Jurkat, Clone E6-1 (cell line): Measurements from ENCODE around the gene ODAPH.
"Not testable (repeated sequence)": the region's sequence is repeated elsewhere in the genome, so short reads cannot be mapped to it uniquely, and the experiment has no call there.

Source experiments
- DNase-seq: peaks from one replicate; pipeline ENCODE4 v3.0.0-alpha.2; 2011; ENCODE audit warnings: low read depth, low spot score
- H3K4me3 ChIP-seq: 2 replicates; pipeline ENCODE4 v1.5.1; 2011; ENCODE audit warnings: mild to moderate bottlenecking, low read length, control low read depth, moderate library complexity

Gene ODAPH

DNA sequence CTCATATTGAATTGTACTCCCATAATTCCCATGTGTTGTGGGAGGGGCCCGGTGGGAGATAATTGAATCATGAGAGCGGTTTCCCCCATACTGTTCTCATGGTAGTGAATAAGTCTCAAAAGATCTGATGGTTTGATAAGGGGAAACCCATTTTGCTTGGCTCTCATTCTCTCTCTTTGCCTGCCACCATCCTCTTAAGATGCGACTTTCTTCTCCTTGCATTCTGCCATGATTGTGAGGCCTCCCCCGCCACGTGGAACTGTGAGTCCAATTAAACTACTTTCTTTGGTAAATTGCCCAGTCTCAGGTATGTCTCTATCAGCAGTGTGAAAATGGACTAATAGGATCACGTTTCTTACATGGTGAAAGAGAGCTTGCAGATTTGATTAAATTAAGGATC is 18.6 kb upstream of the ODAPH start:
- not testable (repeated sequence) for H3K4me3 ChIP-seq, DNase-seq

- no peak overlapping the region for H3K4me3 ChIP-seq
- no peak for DNase-seq
These were observed 13.0 kb upstream of the ODAPH start for GRCh38 chr4:75542824-75543223.

DNA sequence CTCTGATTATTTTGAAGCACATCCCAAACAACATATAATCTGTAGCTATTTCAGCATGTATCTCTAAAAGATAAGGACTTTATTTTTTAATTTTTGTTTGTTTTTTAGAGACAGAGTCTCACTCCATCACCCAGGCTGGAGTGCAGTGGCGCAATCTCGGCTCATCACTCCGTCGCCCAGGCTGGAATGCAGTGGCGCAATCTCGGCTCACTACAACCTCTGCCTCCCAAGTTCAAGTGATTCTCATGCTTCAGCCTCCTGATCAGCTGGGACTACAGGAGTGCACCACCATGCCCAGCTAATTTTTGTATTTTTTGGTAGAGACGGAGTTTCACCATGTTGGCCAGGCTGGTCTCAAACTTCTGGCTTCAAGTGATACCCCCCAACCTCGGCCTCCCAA is 11.6 kb upstream of the ODAPH start:
- H3K4me3 ChIP-seq, DNase-seq: not testable (repeated sequence)

DNA sequence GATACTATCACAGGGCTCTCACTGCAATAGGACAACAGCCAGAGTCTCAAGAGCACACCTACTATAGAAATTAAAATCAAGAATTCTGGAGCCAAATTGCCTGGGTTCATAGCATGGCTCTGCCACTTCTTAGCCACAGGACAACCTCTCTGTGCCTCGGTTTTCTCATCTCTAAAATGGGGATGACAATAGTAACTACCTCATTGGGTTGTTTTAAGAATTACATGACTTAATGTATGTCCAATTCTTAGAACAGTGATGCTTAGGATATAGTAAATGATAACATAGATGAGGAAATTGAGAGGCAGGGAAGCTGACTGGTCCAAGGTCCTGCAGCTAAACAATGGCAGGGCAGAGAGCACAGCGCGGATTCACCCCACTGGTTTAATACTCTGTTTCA is 11.0 kb upstream of the ODAPH start:
- no peak overlapping the region for H3K4me3 ChIP-seq
- no peak for DNase-seq

GRCh38 chr4:75545526-75545925 is 10.3 kb upstream of the ODAPH start:
- DNase-seq: no peak
- no peak overlapping the region for H3K4me3 ChIP-seq

- no peak overlapping the region for H3K4me3 ChIP-seq
- DNase-seq: no peak
These were observed 8.0 kb upstream of the ODAPH start for GRCh38 chr4:75547647-75548387.

- no peak overlapping the region for H3K4me3 ChIP-seq
- no peak for DNase-seq
These were observed 6.8 kb upstream of the ODAPH start for GRCh38 chr4:75549019-75549418.

DNA sequence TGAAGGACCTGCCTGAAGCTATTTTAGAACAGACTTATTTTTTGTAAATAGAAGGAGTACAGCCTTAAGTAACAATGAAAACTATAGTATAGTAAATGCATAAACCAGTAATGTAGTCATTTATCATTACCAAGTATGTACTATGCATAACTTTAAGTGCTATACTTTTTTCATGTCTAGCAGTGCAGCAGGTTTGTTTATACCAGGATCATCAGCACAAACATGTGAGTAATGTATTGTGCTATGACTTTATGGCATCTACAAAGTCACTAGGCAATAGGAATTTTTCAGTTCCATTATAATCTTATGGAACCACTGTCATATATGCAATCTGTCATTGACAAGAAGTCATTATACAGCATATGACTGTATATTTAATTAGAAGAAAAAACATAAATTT is 3.4 kb upstream of the ODAPH start:
- DNase-seq: no peak
- no peak overlapping the region for H3K4me3 ChIP-seq

DNA sequence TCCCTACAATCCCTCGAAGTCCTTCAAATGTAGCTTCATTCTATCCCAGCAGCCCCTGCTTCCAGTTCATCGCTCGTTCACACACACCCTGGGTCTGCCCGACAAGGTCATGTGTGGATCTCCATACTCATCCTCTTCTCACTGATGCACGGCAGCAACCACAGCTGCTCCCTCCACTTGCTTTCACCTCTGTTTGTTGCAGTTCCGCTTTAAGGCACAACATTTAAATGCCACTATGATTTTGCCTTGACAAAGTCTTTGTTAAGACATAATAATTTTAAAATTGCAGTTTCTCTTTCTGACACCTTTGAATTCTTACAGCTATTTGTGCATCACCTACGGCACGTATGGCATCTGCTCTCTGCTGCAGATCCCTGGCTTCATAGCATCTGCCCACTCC is 1.8 kb downstream of the ODAPH start:
- H3K4me3 ChIP-seq: no peak overlapping the region
- no peak for DNase-seq

DNA sequence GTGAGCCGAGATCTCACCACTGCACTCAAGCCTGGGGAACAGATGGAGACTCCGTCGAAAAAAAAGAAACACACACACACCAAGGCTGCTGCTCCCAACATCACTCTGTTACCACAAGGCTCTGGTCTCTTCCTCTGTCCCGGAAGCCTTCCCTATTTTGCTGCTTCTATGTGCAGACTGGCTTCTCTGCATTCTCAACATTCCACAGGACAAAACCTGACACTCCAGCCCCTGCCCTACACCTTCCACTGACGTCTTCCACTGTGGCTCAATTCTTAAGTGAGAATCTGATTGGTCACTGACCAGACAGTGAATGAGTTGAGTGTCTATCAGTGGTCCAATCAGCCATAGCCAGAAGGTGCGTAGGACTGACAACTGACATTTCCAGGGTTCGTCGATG is 5.9 kb downstream of the ODAPH start:
- DNase-seq: no peak

GRCh38 chr4:75564023-75564422 is 8.2 kb downstream of the ODAPH start:
- no peak for DNase-seq
- H3K4me3 ChIP-seq: no peak overlapping the region

More for the DNA sequence above, 5.9 kb downstream of the ODAPH start:
- H3K4me3 ChIP-seq: no peak overlapping the region

DNA sequence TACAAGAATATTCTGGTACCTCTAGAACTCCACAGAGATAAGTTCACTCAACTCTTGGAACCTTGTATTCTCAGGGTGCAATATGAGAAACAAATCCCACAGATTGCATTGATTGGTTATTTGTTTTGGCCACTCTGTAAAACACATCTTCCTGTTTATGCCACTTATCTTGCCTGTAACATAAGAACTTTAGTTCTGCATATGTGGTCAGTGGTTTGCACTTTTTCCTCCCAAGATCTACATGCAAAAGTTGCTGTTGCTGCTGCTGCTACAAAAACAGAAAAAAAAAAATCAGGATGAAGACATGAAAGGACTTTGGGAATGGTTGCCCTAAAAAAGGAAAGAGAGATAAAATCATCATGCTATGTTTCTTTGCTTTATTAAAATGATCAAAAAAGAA is 9.6 kb downstream of the ODAPH start:
- DNase-seq: no peak
- no peak overlapping the region for H3K4me3 ChIP-seq

- H3K4me3 ChIP-seq: no peak overlapping the region
- no peak for DNase-seq
These were observed 11.0 kb downstream of the ODAPH start for GRCh38 chr4:75566911-75567310.

DNA sequence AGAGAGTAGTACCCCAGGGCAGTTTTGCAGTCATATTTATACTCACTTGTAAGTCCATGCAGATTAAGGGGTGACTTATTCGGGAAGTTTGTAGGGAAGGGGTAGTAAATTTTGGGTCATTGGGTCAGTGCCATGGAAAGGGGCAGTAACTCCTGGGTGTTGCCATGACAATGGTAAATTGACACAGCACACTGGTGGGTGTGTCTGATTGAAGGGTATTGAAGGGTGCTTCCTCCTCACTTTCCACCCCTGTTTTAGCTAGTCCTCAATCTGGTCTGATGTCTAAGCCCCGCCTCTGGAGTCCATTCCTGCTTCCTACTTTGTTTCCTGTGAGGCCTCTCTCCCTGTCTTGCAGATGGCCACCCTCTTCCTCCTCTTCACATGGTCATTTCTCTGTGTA is 11.9 kb downstream of the ODAPH start:
- no peak for DNase-seq
- no peak overlapping the region for H3K4me3 ChIP-seq

DNA sequence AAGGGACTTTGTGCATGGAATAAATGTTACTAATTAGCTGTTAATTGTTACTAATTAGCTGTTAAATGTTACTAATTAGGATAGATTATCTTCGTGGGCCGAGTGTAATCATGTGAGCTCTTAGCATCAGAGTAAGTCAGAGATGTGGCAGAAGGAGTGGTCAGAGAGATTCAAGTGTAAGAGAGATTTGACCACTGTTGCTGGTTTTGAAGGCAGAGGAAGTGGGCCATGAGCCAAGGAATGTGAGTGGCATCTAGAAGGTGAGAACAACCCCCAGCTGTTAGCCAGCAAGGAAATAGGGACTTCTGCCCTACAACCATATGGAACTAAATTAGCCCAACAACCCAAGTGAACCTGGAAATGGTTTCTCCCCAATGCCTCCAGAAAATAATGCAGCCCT is 28.2 kb downstream of the ODAPH start:
- no peak for DNase-seq
- no peak overlapping the region for H3K4me3 ChIP-seq

DNA sequence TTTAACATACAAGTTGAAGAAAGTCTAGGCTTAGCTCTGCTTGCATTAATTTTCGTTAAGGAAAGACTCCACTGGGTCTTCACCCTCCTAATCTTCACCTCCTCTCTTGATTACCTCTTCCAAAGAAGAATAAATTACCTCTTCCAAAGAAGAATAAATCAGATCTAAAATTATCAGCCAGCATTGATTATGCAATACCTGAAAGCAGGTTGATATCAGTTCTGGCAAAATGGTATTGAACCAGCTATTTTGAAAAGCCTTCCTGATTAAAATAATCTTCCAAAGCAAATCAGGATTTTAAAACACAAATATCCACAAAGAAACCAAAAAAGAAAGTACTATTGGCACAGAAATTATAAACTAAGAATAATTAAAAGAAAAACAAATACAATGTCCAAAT is 37.5 kb downstream of the ODAPH start:
- H3K4me3 ChIP-seq: no peak overlapping the region
- DNase-seq: no peak

GRCh38 chr4:75596061-75596460 is 40.2 kb downstream of the ODAPH start:
- no peak for DNase-seq
- H3K4me3 ChIP-seq: no peak overlapping the region

DNA sequence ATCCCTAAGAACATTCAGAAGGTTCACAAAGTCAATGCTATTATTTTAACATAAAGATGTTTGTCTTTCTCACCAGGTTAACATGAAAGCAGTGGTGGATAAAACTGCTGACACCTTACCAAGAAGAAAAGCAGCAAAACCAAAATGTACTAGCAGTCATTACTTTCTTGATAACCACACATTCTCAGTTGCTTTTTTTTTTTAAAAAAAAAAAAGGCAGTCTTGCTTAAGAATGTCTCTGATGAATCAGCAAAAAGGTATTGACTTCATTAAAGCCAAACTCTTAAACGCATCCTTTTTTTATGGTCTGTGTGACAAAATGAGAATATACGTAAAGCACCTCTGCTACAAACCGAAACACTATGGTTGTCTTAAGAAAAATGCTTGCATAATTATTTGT is 42.5 kb downstream of the ODAPH start:
- H3K4me3 ChIP-seq: no peak overlapping the region
- DNase-seq: no peak

- no peak overlapping the region for H3K4me3 ChIP-seq
- no peak for DNase-seq
These were observed 43.8 kb downstream of the ODAPH start for GRCh38 chr4:75599647-75600046.

DNA sequence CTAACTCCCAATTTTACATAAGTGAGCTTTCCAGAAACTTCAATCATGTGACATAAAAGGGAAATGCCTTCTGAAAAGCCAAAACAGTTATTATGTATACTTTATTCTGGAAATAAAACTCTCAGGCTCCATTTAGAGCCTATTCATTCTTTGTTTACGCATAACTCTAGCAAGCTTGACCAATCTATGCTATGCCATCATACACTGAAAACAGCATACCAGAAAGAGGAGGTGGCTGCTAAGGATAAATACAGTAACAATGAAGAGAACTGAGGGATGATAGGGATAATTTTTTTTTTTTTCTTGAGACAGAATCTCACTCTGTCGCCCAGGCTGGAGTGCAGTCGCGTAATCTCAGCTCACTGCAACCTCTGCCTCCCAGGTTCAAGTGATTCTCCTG is 50.1 kb downstream of the ODAPH start:
- no peak for DNase-seq
- no peak overlapping the region for H3K4me3 ChIP-seq

DNA sequence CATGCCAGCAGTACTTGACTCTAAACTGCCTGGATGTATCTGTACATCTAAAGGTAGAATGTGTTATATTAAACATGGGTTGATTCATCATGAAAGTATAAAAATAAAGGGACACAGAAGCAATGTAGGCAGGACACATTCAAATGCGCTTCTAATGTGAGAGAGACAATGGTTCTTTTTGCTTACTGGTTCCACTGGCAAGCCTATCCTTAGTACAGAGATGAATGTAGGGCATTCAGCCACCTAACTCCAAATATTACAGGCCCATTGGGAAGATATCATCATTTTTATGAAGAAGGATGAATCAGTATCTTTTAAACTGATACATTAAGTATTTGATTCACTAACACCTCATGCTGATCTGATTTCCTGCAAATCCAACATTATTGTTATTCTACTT is 56.4 kb downstream of the ODAPH start:
- H3K4me3 ChIP-seq: no peak overlapping the region
- no peak for DNase-seq
